ENCODE measurements around the gene PARD3.

DNA sequence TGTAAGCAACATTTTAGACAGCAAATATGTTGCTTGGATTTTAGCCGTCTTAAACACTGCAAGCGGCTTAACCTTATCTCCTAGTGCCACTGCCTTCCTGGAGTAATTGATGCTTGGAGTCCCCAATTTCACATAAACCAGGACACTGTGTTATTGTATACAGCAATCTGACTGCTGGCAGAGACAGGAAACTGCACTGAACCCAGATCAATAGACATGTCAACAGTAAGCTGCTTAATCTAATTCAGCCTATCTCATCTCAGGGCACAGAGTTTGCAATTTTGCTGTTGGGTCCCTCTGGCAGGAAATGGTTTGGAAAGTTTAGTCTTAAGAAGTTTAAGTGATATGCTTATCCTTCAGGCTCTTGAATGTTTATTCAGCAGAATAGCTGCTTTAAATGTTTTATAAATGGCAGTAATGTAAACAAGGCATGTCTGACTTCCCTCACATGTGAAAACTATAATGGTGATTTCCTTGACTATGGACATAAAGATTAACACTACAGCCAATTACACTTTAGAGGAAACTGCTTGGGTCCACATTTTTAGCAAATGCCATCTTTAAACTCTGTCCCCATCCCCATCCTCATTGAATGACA lies 598.6 kb downstream of the PARD3 start:
- TF ChIP-seq, protein P1, sequence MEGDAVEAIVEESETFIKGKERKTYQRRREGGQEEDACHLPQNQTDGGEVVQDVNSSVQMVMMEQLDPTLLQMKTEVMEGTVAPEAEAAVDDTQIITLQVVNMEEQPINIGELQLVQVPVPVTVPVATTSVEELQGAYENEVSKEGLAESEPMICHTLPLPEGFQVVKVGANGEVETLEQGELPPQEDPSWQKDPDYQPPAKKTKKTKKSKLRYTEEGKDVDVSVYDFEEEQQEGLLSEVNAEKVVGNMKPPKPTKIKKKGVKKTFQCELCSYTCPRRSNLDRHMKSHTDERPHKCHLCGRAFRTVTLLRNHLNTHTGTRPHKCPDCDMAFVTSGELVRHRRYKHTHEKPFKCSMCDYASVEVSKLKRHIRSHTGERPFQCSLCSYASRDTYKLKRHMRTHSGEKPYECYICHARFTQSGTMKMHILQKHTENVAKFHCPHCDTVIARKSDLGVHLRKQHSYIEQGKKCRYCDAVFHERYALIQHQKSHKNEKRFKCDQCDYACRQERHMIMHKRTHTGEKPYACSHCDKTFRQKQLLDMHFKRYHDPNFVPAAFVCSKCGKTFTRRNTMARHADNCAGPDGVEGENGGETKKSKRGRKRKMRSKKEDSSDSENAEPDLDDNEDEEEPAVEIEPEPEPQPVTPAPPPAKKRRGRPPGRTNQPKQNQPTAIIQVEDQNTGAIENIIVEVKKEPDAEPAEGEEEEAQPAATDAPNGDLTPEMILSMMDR (IDR thresholded peaks at IDR 0.05): no peak
- no peak for TF ChIP-seq POLR2A (IDR thresholded peaks at IDR 0.05)
- no peak for TF ChIP-seq POLR2AphosphoS5 (IDR thresholded peaks at IDR 0.05)
